BLaER1 treated with 17β-estradiol and CSF1 and Interleukin-3, amounts not matched to agents 10 nM and 100 nM (cell line): ENCODE data around the gene PWP1.
"Not testable (repeated sequence)": the region's sequence is repeated elsewhere in the genome, so short reads cannot be mapped to it uniquely, and the experiment has no call there.

Experiments used
- H3K27ac ChIP-seq, 11 experiments: shearing (Covaris generic); formaldehyde crosslinking; 2 replicates each; pipeline ENCODE4 v1.8.1; 2022
- H3K27me3 ChIP-seq, 11 experiments: shearing (Covaris generic); formaldehyde crosslinking; 2 replicates each; pipeline ENCODE4 v1.8.1; 2022
- H3K36me3 ChIP-seq, 11 experiments: shearing (Covaris generic); formaldehyde crosslinking; 2 replicates each; pipeline ENCODE4 v1.8.1; 2022
- H3K4me1 ChIP-seq, 10 experiments: shearing (Covaris generic); formaldehyde crosslinking; 2 replicates each; pipeline ENCODE4 v1.8.1; 2022
- H3K4me2 ChIP-seq, 11 experiments: shearing (Covaris generic); formaldehyde crosslinking; 2 replicates each; pipeline ENCODE4 v1.8.1; 2022
- H3K4me3 ChIP-seq, 10 experiments: shearing (Covaris generic); formaldehyde crosslinking; 2 replicates each; pipeline ENCODE4 v1.8.1; 2022
- H3K9ac ChIP-seq, 11 experiments: shearing (Covaris generic); formaldehyde crosslinking; 2 replicates each; pipeline ENCODE4 v1.8.1; 2022
- H3K9me3 ChIP-seq, 11 experiments: shearing (Covaris generic); formaldehyde crosslinking; replicated peaks in 1 of 11; 2 replicates each; pipeline ENCODE4 v1.8.1; 2022
- H4K20me1 ChIP-seq, 11 experiments: shearing (Covaris generic); formaldehyde crosslinking; 2 replicates each; pipeline ENCODE4 v1.8.1; 2022
- Cebpa-rat ChIP-seq, 11 experiments: shearing (Covaris generic); IDR thresholded peaks; 2 replicates each; pipeline ENCODE4 v1.8.1; 2022

PWP1 gene

DNA sequence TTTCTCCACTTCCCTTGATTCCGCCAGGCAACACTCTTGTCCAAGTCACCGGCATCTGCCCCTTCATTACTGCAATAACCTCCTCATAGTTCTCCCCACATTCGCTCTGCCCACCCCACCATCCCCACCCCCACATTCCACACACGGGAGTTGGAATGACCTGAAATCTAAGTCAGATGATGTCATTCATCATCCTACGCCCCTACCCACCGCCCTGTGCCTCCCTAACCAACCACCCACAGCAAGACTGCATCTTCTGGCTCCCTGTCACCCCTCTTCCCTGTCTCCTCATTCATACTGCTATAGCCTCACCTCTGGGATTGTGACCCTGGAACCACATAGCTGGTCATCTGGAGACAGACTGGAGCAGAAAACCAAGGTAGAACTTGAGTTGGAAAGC lies 7.9 kb upstream of the PWP1 start:
- H3K4me3 ChIP-seq = no peak overlapping the region
- no peak overlapping the region for H3K4me2 ChIP-seq
- H3K36me3 ChIP-seq = no peaks in the 10 kb centered on the region
- TF ChIP-seq Cebpa-rat (IDR thresholded peaks at IDR 0.05) = no peak
- H4K20me1 ChIP-seq = no peaks in the 10 kb centered on the region
- no peak overlapping the region for H3K27ac ChIP-seq
- H3K9me3 ChIP-seq = no peaks in the 10 kb centered on the region
- H3K9ac ChIP-seq = 0 out of 22 replicates have a peak overlapping the region, but pooled peaks of 1 of the 11 experiments have one; percentile 2
- no peaks in the 10 kb centered on the region for H3K27me3 ChIP-seq
- H3K4me1 ChIP-seq = no peaks in the 10 kb centered on the region

DNA sequence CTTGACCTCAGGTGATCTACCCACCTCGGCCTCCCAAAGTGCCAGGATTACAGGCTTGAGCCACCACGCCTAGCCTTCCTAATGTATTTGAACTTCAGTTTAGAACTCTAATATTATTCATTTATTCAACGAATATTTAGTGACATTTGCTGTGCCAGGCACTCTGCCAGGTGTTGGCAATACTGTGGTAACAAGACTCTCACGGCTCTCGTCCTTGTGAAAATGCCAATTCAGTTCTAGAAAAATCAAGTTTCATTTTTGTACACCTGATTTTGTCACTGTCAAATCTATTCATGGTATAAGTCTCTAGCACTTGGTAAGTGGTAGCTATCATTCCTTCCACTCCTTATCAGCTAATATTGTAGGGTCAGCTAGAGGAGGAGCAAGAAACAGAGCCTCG lies 6.3 kb upstream of the PWP1 start:
- H3K27ac ChIP-seq = no peak overlapping the region
- H3K9me3 ChIP-seq = no peaks in the 10 kb centered on the region
- TF ChIP-seq Cebpa-rat (IDR thresholded peaks at IDR 0.05) = no peak
- H3K4me3 ChIP-seq = no peak overlapping the region
- peaks cover 0 to 1% (median 0%) of the 10 kb centered on the region in 10 experiments; a peak in 2 of 20 replicates for H3K4me1 ChIP-seq
- H3K27me3 ChIP-seq = no peaks in the 10 kb centered on the region
- H3K4me2 ChIP-seq = no peak overlapping the region
- H3K9ac ChIP-seq = no peak overlapping the region
- H4K20me1 ChIP-seq = no peaks in the 10 kb centered on the region
- no peaks in the 10 kb centered on the region for H3K36me3 ChIP-seq

DNA sequence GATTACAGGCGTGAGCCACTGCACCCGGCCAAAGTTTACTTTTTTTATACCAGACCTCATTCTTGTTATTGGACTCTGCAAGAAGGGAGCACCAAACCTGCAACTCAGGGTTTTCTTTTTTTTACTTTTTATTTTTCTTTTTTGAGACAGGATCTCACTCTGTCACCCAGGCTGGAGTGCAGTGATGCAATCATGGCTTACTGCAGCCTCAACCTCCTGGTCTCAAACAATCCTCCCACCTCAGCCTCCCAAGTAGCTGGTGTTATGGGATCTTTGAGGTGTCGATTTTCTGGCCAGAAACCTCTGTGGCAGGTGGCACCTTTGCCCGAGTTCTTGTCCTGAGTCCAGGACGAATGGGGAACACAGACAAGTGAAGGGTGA lies 4.2 kb upstream of the PWP1 start:
- Histone ChIP-seq H3K4me3 (no peak overlapping the region), H3K27ac (no peak overlapping the region), H3K4me2 (no peak overlapping the region), H4K20me1 (no peaks in the 10 kb centered on the region), H3K4me1 (peaks cover 8 to 12% (median 10%) of the 10 kb centered on the region in 10 experiments; a peak in 19 of 20 replicates), H3K9me3 (no peaks in the 10 kb centered on the region), H3K27me3 (no peaks in the 10 kb centered on the region), H3K36me3 (no peaks in the 10 kb centered on the region), H3K9ac (no peak overlapping the region)
- no peak for TF ChIP-seq Cebpa-rat (IDR thresholded peaks at IDR 0.05)

GRCh38 chr12:107681836-107682820 lies 3.5 kb upstream of the PWP1 start:
- no peak overlapping the region for H3K4me2 ChIP-seq
- TF ChIP-seq Cebpa-rat (IDR thresholded peaks at IDR 0.05) = no peak

GRCh38 chr12:107684029-107684795 lies 1.4 kb upstream of the PWP1 start:
- H3K27ac ChIP-seq = peak overlapping the region in 10 of 11 experiments; percentile 74 to 92 (median 88); a peak in 17 of 22 replicates
- H3K36me3 ChIP-seq = peaks cover 12 to 23% (median 17%) of the 10 kb centered on the region in 11 experiments
- H3K4me2 ChIP-seq = peak overlapping the region; percentile 78 to 98 (median 87); a peak in 21 of 22 replicates
- no peaks in the 10 kb centered on the region for H3K27me3 ChIP-seq
- no peak for TF ChIP-seq Cebpa-rat (IDR thresholded peaks at IDR 0.05)
- H3K4me1 ChIP-seq = peaks cover 22 to 25% (median 23%) of the 10 kb centered on the region in 10 experiments
- peaks cover 0 to 21% (median 0%) of the 10 kb centered on the region in 11 experiments; a peak in 3 of 22 replicates for H4K20me1 ChIP-seq
- H3K9ac ChIP-seq = peak overlapping the region in 2 of 11 experiments; percentile 91 to 92; a peak in 2 of 22 replicates
- H3K9me3 ChIP-seq = no peaks in the 10 kb centered on the region
- H3K4me3 ChIP-seq = peak overlapping the region in 2 of 10 experiments; percentile 90 to 96; a peak in 4 of 20 replicates

More at GRCh38 chr12:107681836-107682820, 3.5 kb upstream of the PWP1 start:
- Histone ChIP-seq H3K27me3 (no peaks in the 10 kb centered on the region), H3K9ac (no peak overlapping the region), H3K4me3 (no peak overlapping the region), H3K27ac (no peak overlapping the region), H3K36me3 (peaks cover 0 to 2% (median 0%) of the 10 kb centered on the region in 11 experiments; a peak in 1 of 22 replicates), H4K20me1 (peaks cover 0 to 5% (median 0%) of the 10 kb centered on the region in 11 experiments; a peak in 2 of 22 replicates), H3K9me3 (no peaks in the 10 kb centered on the region), H3K4me1 (peaks cover 15 to 19% (median 17%) of the 10 kb centered on the region in 10 experiments)

- Histone ChIP-seq H3K4me1 (peaks cover 22 to 25% (median 23%) of the 10 kb centered on the region in 10 experiments), H3K9ac (peak overlapping the region; percentile 83 to 95 (median 91)), H3K4me3 (peak overlapping the region; percentile 81 to 97 (median 90)), H3K27me3 (no peaks in the 10 kb centered on the region), H3K36me3 (peaks cover 20 to 30% (median 25%) of the 10 kb centered on the region in 11 experiments), H3K4me2 (peak overlapping the region; percentile 78 to 98 (median 87)), H3K9me3 (no peaks in the 10 kb centered on the region), H3K27ac (peak overlapping the region; percentile 73 to 92 (median 87)), H4K20me1 (peaks cover 0 to 21% (median 0%) of the 10 kb centered on the region in 11 experiments; a peak in 3 of 22 replicates)
- no peak for TF ChIP-seq Cebpa-rat (IDR thresholded peaks at IDR 0.05)
These were observed 624 bp upstream of the PWP1 start for GRCh38 chr12:107684990-107685359.

- H3K4me2 ChIP-seq, H3K4me3 ChIP-seq, H3K27me3 ChIP-seq, H3K4me1 ChIP-seq: not testable (repeated sequence)
- Histone ChIP-seq H3K27ac (peak overlapping the region in 6 of 11 experiments; percentile 11 to 78 (median 44); a peak in 8 of 22 replicates), H3K36me3 (peaks cover 98 to 100% (median 100%) of the 10 kb centered on the region in 11 experiments), H3K9me3 (peaks cover 12 to 26% (median 16%) of the 10 kb centered on the region in 11 experiments), H4K20me1 (peaks cover 0 to 23% (median 13%) of the 10 kb centered on the region in 11 experiments; a peak in 11 of 22 replicates), H3K9ac (peak overlapping the region in 1 of 11 experiments; percentile 13; a peak in 1 of 22 replicates)
These were observed 10.2 kb downstream of the PWP1 start for GRCh38 chr12:107695772-107696171.

DNA sequence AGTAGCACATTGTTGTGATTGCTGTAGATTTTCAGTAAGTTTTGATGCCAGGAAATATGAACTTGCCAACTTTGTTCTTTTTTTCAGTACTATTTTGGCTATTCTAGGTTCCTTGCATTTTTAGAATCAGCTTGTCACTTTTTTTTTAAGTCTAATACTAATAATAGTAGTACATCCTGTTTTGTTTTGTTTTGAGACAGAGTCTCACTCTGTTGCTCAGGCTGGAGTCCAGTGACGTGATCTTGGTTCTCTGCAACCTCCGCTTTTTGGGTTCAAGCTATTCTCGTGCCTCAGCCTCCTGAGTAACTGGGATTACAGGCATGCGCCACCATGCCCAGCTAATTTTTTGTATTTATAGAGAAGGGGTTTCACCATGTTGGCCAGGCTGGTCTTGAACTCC lies 16.5 kb downstream of the PWP1 start:
- H3K4me2 ChIP-seq = peak overlapping the region in 1 of 11 experiments; percentile 9; a peak in 1 of 22 replicates
- peaks cover 0 to 9% (median 0%) of the 10 kb centered on the region in 11 experiments; a peak in 1 of 22 replicates for H4K20me1 ChIP-seq
- peaks cover 24 to 39% (median 30%) of the 10 kb centered on the region in 11 experiments for H3K9me3 ChIP-seq
- H3K4me1 ChIP-seq = peaks cover 0 to 25% (median 2%) of the 10 kb centered on the region in 10 experiments; a peak in 10 of 20 replicates
- no peaks in the 10 kb centered on the region for H3K27me3 ChIP-seq
- H3K4me3 ChIP-seq = no peak overlapping the region
- H3K36me3 ChIP-seq = peaks cover 81 to 91% (median 87%) of the 10 kb centered on the region in 11 experiments
- no peak overlapping the region; a peak in 2 of 22 replicates for H3K27ac ChIP-seq
- TF ChIP-seq Cebpa-rat (IDR thresholded peaks at IDR 0.05) = no peak
- H3K9ac ChIP-seq = peak overlapping the region in 1 of 11 experiments; percentile 39; a peak in 1 of 22 replicates
